ENCODE measurements around the gene TOMM40. TPM values are rescaled to one million over a fixed set of nuclear protein-coding genes. Genes with fewer than 3 reads are reported as not detected.

Gene TOMM40
- polyA plus RNA-seq, 6 donors from 2014 or later: 21.3 to 36.2 (median 25.8) TPM

Other genes starting within 250 kb of the TOMM40 start
- gene PVR, start 247.3 kb upstream of the TOMM40 start, polyA plus RNA-seq (ENCODE audit: low read depth in 6 of 6): not detected
- gene CEACAM19, start 219.8 kb upstream of the TOMM40 start, polyA plus RNA-seq (ENCODE audit: low read depth in 6 of 6): not detected
- not detected for gene CEACAM16, start 192.1 kb upstream of the TOMM40 start, polyA plus RNA-seq (ENCODE audit: low read depth in 6 of 6)
- 10 to 100 TPM in 5 of 6 donors, 1 to 10 TPM in 1; 8.2 to 17.4 (median 14.1) TPM for gene BCL3, start 142.5 kb upstream of the TOMM40 start, polyA plus RNA-seq (ENCODE audit: low read depth in 6 of 6)
- not detected for gene CBLC, start 113.4 kb upstream of the TOMM40 start, polyA plus RNA-seq (ENCODE audit: low read depth in 6 of 6)
- gene BCAM, start 82.2 kb upstream of the TOMM40 start, polyA plus RNA-seq (ENCODE audit: low read depth in 6 of 6): not detected
- gene NECTIN2, start 45.0 kb upstream of the TOMM40 start, polyA plus RNA-seq (ENCODE audit: low read depth in 6 of 6): not detected
- gene APOE, start 14.5 kb downstream of the TOMM40 start, polyA plus RNA-seq (ENCODE audit: low read depth in 6 of 6): not detected
- not detected for gene APOC1, start 23.4 kb downstream of the TOMM40 start, polyA plus RNA-seq (ENCODE audit: low read depth in 6 of 6)
- gene APOC4, start 51.0 kb downstream of the TOMM40 start, polyA plus RNA-seq (ENCODE audit: low read depth in 6 of 6): not detected
- not detected for gene APOC2, start 54.8 kb downstream of the TOMM40 start, polyA plus RNA-seq (ENCODE audit: low read depth in 6 of 6)
- 10 to 100 TPM; 17.5 to 27.2 (median 20.1) TPM for gene CLPTM1, start 64.1 kb downstream of the TOMM40 start, polyA plus RNA-seq (ENCODE audit: low read depth in 6 of 6)
- gene RELB, start 110.2 kb downstream of the TOMM40 start, polyA plus RNA-seq (ENCODE audit: low read depth in 6 of 6): 10 to 100 TPM; 29.8 to 72.6 (median 64.7) TPM
- 10 to 100 TPM in 2 of 6 donors, 1 to 10 TPM in 4; 6.5 to 30.2 (median 9.7) TPM for gene CLASRP, start 147.8 kb downstream of the TOMM40 start, polyA plus RNA-seq (ENCODE audit: low read depth in 6 of 6)
- 10 to 100 TPM in 5 of 6 donors, 1 to 10 TPM in 1; 7.2 to 35.9 (median 13.7) TPM for gene ZNF296, start 185.2 kb downstream of the TOMM40 start, polyA plus RNA-seq (ENCODE audit: low read depth in 6 of 6)
- gene GEMIN7, start 188.0 kb downstream of the TOMM40 start, polyA plus RNA-seq (ENCODE audit: low read depth in 6 of 6): 100 to 1,000 TPM in 4 of 6 donors, 10 to 100 TPM in 2; 86.8 to 138 (median 102) TPM
- gene PPP1R37, start 201.9 kb downstream of the TOMM40 start, polyA plus RNA-seq (ENCODE audit: low read depth in 6 of 6): 1 to 10 TPM in 1 of 6 donors, under 1 TPM in 4, not detected in 1; 0.20 to 1.4 (median 0.32) TPM

Data from naive B cell (primary cell).